ENCODE data around the gene GFER. TPM values are rescaled to one million over a fixed set of nuclear protein-coding genes. Genes with fewer than 3 reads are reported as not detected.

The GFER gene
- total RNA-seq, 1 experiment from 2014 or later, result 58.5 TPM

GRCh38 chr16:2001456-2002355, 17.7 kb downstream of the GFER start (continued):
- no peak for TF ChIP-seq NFYB (CRISPR knock-in tag; conservative IDR thresholded peaks at IDR 0.05; ENCODE audit: low read depth)
- no peak for TF ChIP-seq CREB1 (CRISPR knock-in tag; IDR thresholded peaks at IDR 0.05)

GRCh38 chr16:2002406-2003230, 18.6 kb downstream of the GFER start:
- H3K27ac Mint-ChIP-seq, result no peak overlapping the region
- peaks cover 19% of the 10 kb centered on the region for H3K36me3 Mint-ChIP-seq
- no peak overlapping the region for H3K4me3 Mint-ChIP-seq
- ChIA-PET CTCF (interaction anchor here (1.4 to 3.9 kb wide), 17 partner anchors 10 to 193 kb away, joined by 4 to 82 read pairs (median 14); partner anchors contain the start of genes CASKIN1, GFER, NHERF2 and NOXO1), POLR2A (interaction anchor here (1.5 kb wide), 1 partner anchor 38 kb away, joined by 7 read pairs; the partner anchor contains the start of gene RPS2)
- no peaks in the 10 kb centered on the region for H3K27me3 Mint-ChIP-seq (ENCODE audit: low read depth)
- H3K9me3 Mint-ChIP-seq, result no peaks in the 10 kb centered on the region
- ATAC-seq (no peak), DNase-seq (ENCODE audit: low spot score) (no peak)
- H3K4me1 Mint-ChIP-seq, result peaks cover 22% of the 10 kb centered on the region
- TF ChIP-seq KAT7 (CRISPR knock-in tag; IDR thresholded peaks at IDR 0.05; ENCODE audit: borderline replicate concordance) (no peak), CDX4 (CRISPR knock-in tag; IDR thresholded peaks at IDR 0.05; ENCODE audit: borderline replicate concordance) (no peak), EMX1 (CRISPR knock-in tag; IDR thresholded peaks at IDR 0.05) (no peak), RORB (CRISPR knock-in tag; IDR thresholded peaks at IDR 0.05) (no peak), HMGXB4 (CRISPR knock-in tag; IDR thresholded peaks at IDR 0.05) (no peak), ZNF512 (CRISPR knock-in tag; IDR thresholded peaks at IDR 0.05; ENCODE audit: borderline replicate concordance) (no peak), ZNF219 (CRISPR knock-in tag; IDR thresholded peaks at IDR 0.05; ENCODE audit: borderline replicate concordance) (no peak), FOXJ3 (CRISPR knock-in tag; IDR thresholded peaks at IDR 0.05; ENCODE audit: borderline replicate concordance) (no peak)

GRCh38 chr16:2003231-2003826, 19.3 kb downstream of the GFER start:
- H3K27ac Mint-ChIP-seq, result no peak overlapping the region
- no peak for ATAC-seq
- no peaks in the 10 kb centered on the region for H3K27me3 Mint-ChIP-seq (ENCODE audit: low read depth)
- peaks cover 29% of the 10 kb centered on the region for H3K4me1 Mint-ChIP-seq
- no peak for DNase-seq (ENCODE audit: low spot score)
- POLR2A ChIA-PET, result interaction anchor here (0.6 to 3.0 kb wide), 4 partner anchors 11 to 148 kb away, joined by 3 to 13 read pairs (median 6); partner anchors contain the start of gene RPS2
- peaks cover 14% of the 10 kb centered on the region for H3K36me3 Mint-ChIP-seq
- TF ChIP-seq NR3C1 (CRISPR knock-in tag; conservative IDR thresholded peaks at IDR 0.05; ENCODE audit: low read depth) (no peak), ZSCAN18 (CRISPR knock-in tag; IDR thresholded peaks at IDR 0.05) (no peak), FOXK1 (CRISPR knock-in tag; IDR thresholded peaks at IDR 0.05) (no peak), ZNF423 (CRISPR knock-in tag; IDR thresholded peaks at IDR 0.05) (no peak)
- no peaks in the 10 kb centered on the region for H3K9me3 Mint-ChIP-seq
- no peak overlapping the region for H3K4me3 Mint-ChIP-seq
- CTCF ChIA-PET, result interaction anchor here (0.7 to 3.9 kb wide), 39 partner anchors 10 to 528 kb away, joined by 3 to 82 read pairs (median 8); partner anchors contain the start of genes CASKIN1, CEMP1, GFER and NHERF2
